NCI-H146 (cell line): ENCODE data around the gene MARS1.
A peak's percentile ranks its signal among the peaks of the same experiment; 100 is the strongest.

Source experiments
- DNase-seq: peaks from one replicate; lab custom pipeline; 2025; lab: John Stamatoyannopoulos, UW

MARS1 gene

GRCh38 chr12:57458665-57459054 is 29.2 kb upstream of the MARS1 start:
- DNase-seq = no peak

- DNase-seq = peak; percentile 89
Observed at GRCh38 chr12:57459055-57459749, 28.7 kb upstream of the MARS1 start.

- no peak for DNase-seq
Observed at GRCh38 chr12:57459750-57460467, 28.0 kb upstream of the MARS1 start, which contains the start of gene GLI1. TSS of gene GLI1 (plus strand) at chr12:57459785. CDS start at chr12:57463692, 3,907 bp downstream.

GRCh38 chr12:57460468-57460784 is 27.4 kb upstream of the MARS1 start:
- DNase-seq = no peak

- no peak for DNase-seq
Observed at GRCh38 chr12:57460841-57461275, 27.0 kb upstream of the MARS1 start.

GRCh38 chr12:57461276-57461916 is 26.5 kb upstream of the MARS1 start:
- peak; percentile 46 for DNase-seq

GRCh38 chr12:57461917-57462250 is 26.0 kb upstream of the MARS1 start:
- DNase-seq = no peak

- DNase-seq = peak; percentile 89
Observed at GRCh38 chr12:57462251-57462911, 25.5 kb upstream of the MARS1 start.

GRCh38 chr12:57462912-57463253 is 25.0 kb upstream of the MARS1 start:
- no peak for DNase-seq

- DNase-seq = no peak
Observed at GRCh38 chr12:57464569-57464968, 23.3 kb upstream of the MARS1 start.

GRCh38 chr12:57465030-57465746 is 22.7 kb upstream of the MARS1 start:
- no peak for DNase-seq

GRCh38 chr12:57465747-57466505 is 21.9 kb upstream of the MARS1 start:
- DNase-seq = no peak

- DNase-seq = no peak
Observed at GRCh38 chr12:57467212-57467874, 20.5 kb upstream of the MARS1 start.

GRCh38 chr12:57467915-57468314 is 20.0 kb upstream of the MARS1 start:
- no peak for DNase-seq

GRCh38 chr12:57469296-57470164 is 18.3 kb upstream of the MARS1 start:
- DNase-seq = no peak

GRCh38 chr12:57470286-57470969 is 17.4 kb upstream of the MARS1 start:
- DNase-seq = no peak

GRCh38 chr12:57470970-57471656 is 16.8 kb upstream of the MARS1 start:
- no peak for DNase-seq

GRCh38 chr12:57471661-57472060 is 16.2 kb upstream of the MARS1 start:
- no peak for DNase-seq

GRCh38 chr12:57472391-57472790 is 15.5 kb upstream of the MARS1 start:
- no peak for DNase-seq
